ENCODE results near the gene SYT11.

DNA sequence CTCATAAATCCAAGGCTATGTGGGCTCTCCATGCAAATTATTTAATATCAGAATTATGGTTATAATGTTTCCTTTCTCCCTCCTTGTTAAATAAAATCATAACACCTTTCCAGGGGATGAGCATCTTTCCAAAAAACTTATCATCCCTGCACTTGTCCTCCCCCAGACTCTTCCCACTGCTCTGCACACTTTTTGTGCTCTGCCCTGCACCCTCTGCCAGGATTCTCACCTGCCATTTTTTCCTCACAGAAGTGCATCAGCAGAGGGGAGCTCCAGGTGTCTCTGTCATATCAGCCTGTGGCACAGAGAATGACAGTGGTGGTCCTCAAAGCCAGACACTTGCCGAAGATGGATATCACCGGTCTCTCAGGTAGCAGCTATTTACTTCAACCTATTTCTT, 20.9 kb downstream of the SYT11 start:
- no peak for TF ChIP-seq ZNF747 (tag by site-specific recombination; IDR thresholded peaks at IDR 0.05)
- TF ChIP-seq SP7 (tag by site-specific recombination; IDR thresholded peaks at IDR 0.05), result no peak
- TF ChIP-seq, protein P1, sequence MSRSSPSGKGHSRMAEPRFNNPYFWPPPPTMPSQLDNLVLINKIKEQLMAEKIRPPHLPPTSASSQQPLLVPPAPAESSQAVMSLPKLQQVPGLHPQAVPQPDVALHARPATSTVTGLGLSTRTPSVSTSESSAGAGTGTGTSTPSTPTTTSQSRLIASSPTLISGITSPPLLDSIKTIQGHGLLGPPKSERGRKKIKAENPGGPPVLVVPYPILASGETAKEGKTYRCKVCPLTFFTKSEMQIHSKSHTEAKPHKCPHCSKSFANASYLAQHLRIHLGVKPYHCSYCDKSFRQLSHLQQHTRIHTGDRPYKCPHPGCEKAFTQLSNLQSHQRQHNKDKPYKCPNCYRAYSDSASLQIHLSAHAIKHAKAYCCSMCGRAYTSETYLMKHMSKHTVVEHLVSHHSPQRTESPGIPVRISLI (tag by site-specific recombination; IDR thresholded peaks at IDR 0.05), result no peak
- TF ChIP-seq, protein P2, sequence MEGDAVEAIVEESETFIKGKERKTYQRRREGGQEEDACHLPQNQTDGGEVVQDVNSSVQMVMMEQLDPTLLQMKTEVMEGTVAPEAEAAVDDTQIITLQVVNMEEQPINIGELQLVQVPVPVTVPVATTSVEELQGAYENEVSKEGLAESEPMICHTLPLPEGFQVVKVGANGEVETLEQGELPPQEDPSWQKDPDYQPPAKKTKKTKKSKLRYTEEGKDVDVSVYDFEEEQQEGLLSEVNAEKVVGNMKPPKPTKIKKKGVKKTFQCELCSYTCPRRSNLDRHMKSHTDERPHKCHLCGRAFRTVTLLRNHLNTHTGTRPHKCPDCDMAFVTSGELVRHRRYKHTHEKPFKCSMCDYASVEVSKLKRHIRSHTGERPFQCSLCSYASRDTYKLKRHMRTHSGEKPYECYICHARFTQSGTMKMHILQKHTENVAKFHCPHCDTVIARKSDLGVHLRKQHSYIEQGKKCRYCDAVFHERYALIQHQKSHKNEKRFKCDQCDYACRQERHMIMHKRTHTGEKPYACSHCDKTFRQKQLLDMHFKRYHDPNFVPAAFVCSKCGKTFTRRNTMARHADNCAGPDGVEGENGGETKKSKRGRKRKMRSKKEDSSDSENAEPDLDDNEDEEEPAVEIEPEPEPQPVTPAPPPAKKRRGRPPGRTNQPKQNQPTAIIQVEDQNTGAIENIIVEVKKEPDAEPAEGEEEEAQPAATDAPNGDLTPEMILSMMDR (tag by site-specific recombination; IDR thresholded peaks at IDR 0.05), result no peak
- no peak for TF ChIP-seq ZNF792 (tag by site-specific recombination; IDR thresholded peaks at IDR 0.05)

All from HEK293 (cell line).